ENCODE results near the gene TTC28.

DNA sequence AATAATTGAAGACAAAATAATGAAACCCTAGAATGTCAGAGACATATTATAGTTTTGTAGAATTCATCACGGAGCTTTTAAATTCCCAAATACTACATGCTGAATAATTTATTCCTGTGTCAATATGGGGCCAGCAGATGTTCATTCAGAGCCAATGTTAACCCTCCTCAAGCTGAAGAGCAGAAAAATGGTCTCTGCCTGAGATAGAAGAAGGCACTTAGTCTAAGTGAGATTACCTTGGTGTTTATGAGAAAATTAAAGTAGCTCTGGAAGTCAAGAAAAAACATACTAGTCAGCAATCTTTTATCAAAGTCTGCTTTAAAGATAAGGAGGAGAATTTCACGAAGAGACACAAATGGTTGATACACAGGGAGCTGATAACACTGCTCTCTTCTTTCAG, 328.2 kb downstream of the TTC28 start:
- TF ChIP-seq TARDBP (IDR thresholded peaks at IDR 0.05; ENCODE audit: borderline replicate concordance): no peak
- no peak for TF ChIP-seq CTCF (IDR thresholded peaks at IDR 0.05 in 2 of 3, conservative IDR thresholded peaks at IDR 0.05 in 1 of 3; ENCODE audit: control insufficient read depth in 2 of 3, extremely low read depth in 1 of 3, insufficient read depth in 1 of 3, low read depth in 3 of 3, low read length in 3 of 3)
- TF ChIP-seq SMC3 (IDR thresholded peaks at IDR 0.05; ENCODE audit: borderline replicate concordance, low read length): no peak
- no peak for TF ChIP-seq HDAC2 (IDR thresholded peaks at IDR 0.05)
- TF ChIP-seq, protein P1, sequence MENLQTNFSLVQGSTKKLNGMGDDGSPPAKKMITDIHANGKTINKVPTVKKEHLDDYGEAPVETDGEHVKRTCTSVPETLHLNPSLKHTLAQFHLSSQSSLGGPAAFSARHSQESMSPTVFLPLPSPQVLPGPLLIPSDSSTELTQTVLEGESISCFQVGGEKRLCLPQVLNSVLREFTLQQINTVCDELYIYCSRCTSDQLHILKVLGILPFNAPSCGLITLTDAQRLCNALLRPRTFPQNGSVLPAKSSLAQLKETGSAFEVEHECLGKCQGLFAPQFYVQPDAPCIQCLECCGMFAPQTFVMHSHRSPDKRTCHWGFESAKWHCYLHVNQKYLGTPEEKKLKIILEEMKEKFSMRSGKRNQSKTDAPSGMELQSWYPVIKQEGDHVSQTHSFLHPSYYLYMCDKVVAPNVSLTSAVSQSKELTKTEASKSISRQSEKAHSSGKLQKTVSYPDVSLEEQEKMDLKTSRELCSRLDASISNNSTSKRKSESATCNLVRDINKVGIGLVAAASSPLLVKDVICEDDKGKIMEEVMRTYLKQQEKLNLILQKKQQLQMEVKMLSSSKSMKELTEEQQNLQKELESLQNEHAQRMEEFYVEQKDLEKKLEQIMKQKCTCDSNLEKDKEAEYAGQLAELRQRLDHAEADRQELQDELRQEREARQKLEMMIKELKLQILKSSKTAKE (IDR thresholded peaks at IDR 0.05; ENCODE audit: low read depth, poor library complexity, severe bottlenecking): no peak
- TF ChIP-seq EZH2 (IDR thresholded peaks at IDR 0.05; ENCODE audit: borderline replicate concordance, control insufficient read depth, low read depth, low read length): no peak
- no peak for TF ChIP-seq POLR2A (IDR thresholded peaks at IDR 0.05; ENCODE audit: low read depth, low read length)
- TF ChIP-seq ZNF24 (IDR thresholded peaks at IDR 0.05): no peak
- TF ChIP-seq, protein P2, sequence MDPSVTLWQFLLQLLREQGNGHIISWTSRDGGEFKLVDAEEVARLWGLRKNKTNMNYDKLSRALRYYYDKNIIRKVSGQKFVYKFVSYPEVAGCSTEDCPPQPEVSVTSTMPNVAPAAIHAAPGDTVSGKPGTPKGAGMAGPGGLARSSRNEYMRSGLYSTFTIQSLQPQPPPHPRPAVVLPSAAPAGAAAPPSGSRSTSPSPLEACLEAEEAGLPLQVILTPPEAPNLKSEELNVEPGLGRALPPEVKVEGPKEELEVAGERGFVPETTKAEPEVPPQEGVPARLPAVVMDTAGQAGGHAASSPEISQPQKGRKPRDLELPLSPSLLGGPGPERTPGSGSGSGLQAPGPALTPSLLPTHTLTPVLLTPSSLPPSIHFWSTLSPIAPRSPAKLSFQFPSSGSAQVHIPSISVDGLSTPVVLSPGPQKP (IDR thresholded peaks at IDR 0.05; ENCODE audit: low read depth, low read length): no peak
- no peak for TF ChIP-seq DPF2 (IDR thresholded peaks at IDR 0.05)

Data from GM12878 (cell line).